Measurements from ENCODE around the gene TWF2. TPM values are rescaled to one million over a fixed set of nuclear protein-coding genes. Genes with fewer than 3 reads are reported as not detected.

Gene TWF2
- total RNA-seq, 1 experiment from 2014 or later, result 102 TPM

- POLR2A ChIA-PET (ENCODE audit: unreplicated experiment), result interaction anchor here (0.7 kb wide), 1 partner anchor 193 kb away, joined by 20 read pairs; no protein-coding TSS in a partner anchor
- H3K27ac ChIP-seq, result no peak overlapping the region
- H3K9me2 ChIP-seq (ENCODE audit: insufficient read depth), result no peaks in the 10 kb centered on the region
- BruUV-seq (replicated peaks), result no TSS peak
- no peaks in the 10 kb centered on the region for H3K79me2 ChIP-seq (ENCODE audit: low read depth)
- H4K20me1 ChIP-seq (ENCODE audit: insufficient read depth), result no peaks in the 10 kb centered on the region; the same call in none of the 2 replicates
- DNase-seq, result no peak
- H2AFZ ChIP-seq, result no peak overlapping the region
- peaks cover 3% of the 10 kb centered on the region for H3K4me1 ChIP-seq (replicated peaks; ENCODE audit: insufficient read depth)
- H3K9me3 ChIP-seq (ENCODE audit: insufficient read depth, low read depth), result no peaks in the 10 kb centered on the region
- H3K36me3 ChIP-seq (ENCODE audit: low read depth), result no peaks in the 10 kb centered on the region
- H3K4me3 ChIP-seq, result no peak overlapping the region
- H3F3A ChIP-seq (ENCODE audit: insufficient read depth, low read depth), result peaks cover 31% of the 10 kb centered on the region; the same call in 1 of the 2 replicates
- H3K4me2 ChIP-seq, result no peak overlapping the region
- H3K27me3 ChIP-seq (ENCODE audit: insufficient read depth, low read depth), result no peaks in the 10 kb centered on the region
- CTCF ChIA-PET, result no interaction called here
- TF ChIP-seq CTCF (conservative IDR thresholded peaks at IDR 0.05) (no peak), EZH2 (IDR thresholded peaks at IDR 0.05; ENCODE audit: low read depth) (no peak)
- intact Hi-C loops (cut with micrococcal nuclease; ENCODE audit: unreplicated experiment), result no loop called here
Measured at GRCh38 chr3:52250122-52250521, 11.2 kb upstream of the TWF2 start.

GRCh38 chr3:52249683-52250082 is 10.7 kb upstream of the TWF2 start:
- Histone ChIP-seq H3K4me2 (no peak overlapping the region), H4K20me1 (ENCODE audit: insufficient read depth) (no peaks in the 10 kb centered on the region; the same call in none of the 2 replicates), H3K4me1 (replicated peaks; ENCODE audit: insufficient read depth) (peaks cover 7% of the 10 kb centered on the region), H3K4me3 (no peak overlapping the region), H3K79me2 (ENCODE audit: low read depth) (no peaks in the 10 kb centered on the region), H3K36me3 (ENCODE audit: low read depth) (no peaks in the 10 kb centered on the region), H3K27me3 (ENCODE audit: insufficient read depth, low read depth) (no peaks in the 10 kb centered on the region), H3K9me2 (ENCODE audit: insufficient read depth) (no peaks in the 10 kb centered on the region), H3F3A (ENCODE audit: insufficient read depth, low read depth) (peaks cover 31% of the 10 kb centered on the region; the same call in 1 of the 2 replicates), H3K27ac (no peak overlapping the region), H2AFZ (no peak overlapping the region), H3K9me3 (ENCODE audit: insufficient read depth, low read depth) (no peaks in the 10 kb centered on the region)
- DNase-seq, result no peak
- no TSS peak for BruUV-seq (replicated peaks)
- CTCF ChIA-PET, result no interaction called here
- POLR2A ChIA-PET (ENCODE audit: unreplicated experiment), result no interaction called here
- TF ChIP-seq CTCF (conservative IDR thresholded peaks at IDR 0.05) (no peak), EZH2 (IDR thresholded peaks at IDR 0.05; ENCODE audit: low read depth) (no peak)
- intact Hi-C loops (cut with micrococcal nuclease; ENCODE audit: unreplicated experiment), result no loop called here

- no peak overlapping the region for H3K4me3 ChIP-seq
- no peak overlapping the region for H3K27ac ChIP-seq
- no peak overlapping the region for H2AFZ ChIP-seq
- no peaks in the 10 kb centered on the region for H3K36me3 ChIP-seq (ENCODE audit: low read depth)
- POLR2A ChIA-PET (ENCODE audit: unreplicated experiment), result no interaction called here
- no peaks in the 10 kb centered on the region for H3K27me3 ChIP-seq (ENCODE audit: insufficient read depth, low read depth)
- DNase-seq, result no peak
- peaks cover 33% of the 10 kb centered on the region; the same call in 1 of the 2 replicates for H3F3A ChIP-seq (ENCODE audit: insufficient read depth, low read depth)
- no peaks in the 10 kb centered on the region for H3K79me2 ChIP-seq (ENCODE audit: low read depth)
- H3K9me3 ChIP-seq (ENCODE audit: insufficient read depth, low read depth), result no peaks in the 10 kb centered on the region
- H3K4me1 ChIP-seq (replicated peaks; ENCODE audit: insufficient read depth), result peaks cover 14% of the 10 kb centered on the region
- H3K4me2 ChIP-seq, result no peak overlapping the region
- intact Hi-C loops (cut with micrococcal nuclease; ENCODE audit: unreplicated experiment), result no loop called here
- BruUV-seq (replicated peaks), result no TSS peak
- no peak for TF ChIP-seq EZH2 (IDR thresholded peaks at IDR 0.05; ENCODE audit: low read depth)
- TF ChIP-seq CTCF (conservative IDR thresholded peaks at IDR 0.05), result no peak
- H4K20me1 ChIP-seq (ENCODE audit: insufficient read depth), result no peaks in the 10 kb centered on the region; the same call in 1 of the 2 replicates
- CTCF ChIA-PET, result no interaction called here
- H3K9me2 ChIP-seq (ENCODE audit: insufficient read depth), result no peaks in the 10 kb centered on the region
Measured at GRCh38 chr3:52248816-52249547, 10.0 kb upstream of the TWF2 start.
